Upper lobe of right lung (tissue), 1 donor: ENCODE results near the gene SHKBP1. TPM values are rescaled to one million over a fixed set of nuclear protein-coding genes. Genes with fewer than 3 reads are reported as not detected.

Source experiments
- ATAC-seq: fragments of 200-7000 bp; cut with Tn5 transposase; one replicate; pipeline ENCODE4 v1.9.1; 2020; ENCODE audit warnings: mild to moderate bottlenecking, moderate library complexity
- DNase-seq: peaks from one replicate; pipeline ENCODE4 v3.0.0-alpha.2; 2020
- H3K27ac ChIP-seq: fragments of 200-600 bp; one replicate; pipeline ENCODE4 v1.8.0; 2022
- H3K27me3 ChIP-seq: fragments of 200-600 bp; one replicate; pipeline ENCODE4 v1.8.0; 2022; ENCODE audit warnings: mild to moderate bottlenecking
- H3K36me3 ChIP-seq: fragments of 200-600 bp; one replicate; pipeline ENCODE4 v1.8.0; 2022
- H3K4me1 ChIP-seq: fragments of 200-600 bp; one replicate; pipeline ENCODE4 v1.8.0; 2022
- H3K4me3 ChIP-seq: fragments of 200-600 bp; one replicate; pipeline ENCODE4 v1.8.0; 2022; ENCODE audit warnings: mild to moderate bottlenecking
- H3K9me3 ChIP-seq: fragments of 200-600 bp; one replicate; pipeline ENCODE4 v1.8.0; 2022
- intact Hi-C: fragments of 100-400 bp; cut with DNase I; formaldehyde crosslinking; loops from one replicate; pipeline ENCODE4 v1.11.0; 2022
- total RNA-seq: library from RNA; stranded (reverse); fragmentation: NEBNext Ultra II Directional; extraction: Animal tissue kit (Norgen Biotek cat#: 25700); gene quantifications from one replicate; pipeline ENCODE4 v1.2.1, GENCODE V29; 2021
- TF ChIP-seq, protein P1 (sequence below): fragments of 200-600 bp; IDR thresholded peaks from one replicate; pipeline ENCODE4 v1.8.0; 2022; ENCODE audit warnings: antibody characterized with exemption
- donor health status: DM: no; HTN: yes; CAD: no; lungs with severe emphysema.

SHKBP1 gene
- total RNA-seq, 1 donor from 2014 or later: 68.1 TPM

DNA sequence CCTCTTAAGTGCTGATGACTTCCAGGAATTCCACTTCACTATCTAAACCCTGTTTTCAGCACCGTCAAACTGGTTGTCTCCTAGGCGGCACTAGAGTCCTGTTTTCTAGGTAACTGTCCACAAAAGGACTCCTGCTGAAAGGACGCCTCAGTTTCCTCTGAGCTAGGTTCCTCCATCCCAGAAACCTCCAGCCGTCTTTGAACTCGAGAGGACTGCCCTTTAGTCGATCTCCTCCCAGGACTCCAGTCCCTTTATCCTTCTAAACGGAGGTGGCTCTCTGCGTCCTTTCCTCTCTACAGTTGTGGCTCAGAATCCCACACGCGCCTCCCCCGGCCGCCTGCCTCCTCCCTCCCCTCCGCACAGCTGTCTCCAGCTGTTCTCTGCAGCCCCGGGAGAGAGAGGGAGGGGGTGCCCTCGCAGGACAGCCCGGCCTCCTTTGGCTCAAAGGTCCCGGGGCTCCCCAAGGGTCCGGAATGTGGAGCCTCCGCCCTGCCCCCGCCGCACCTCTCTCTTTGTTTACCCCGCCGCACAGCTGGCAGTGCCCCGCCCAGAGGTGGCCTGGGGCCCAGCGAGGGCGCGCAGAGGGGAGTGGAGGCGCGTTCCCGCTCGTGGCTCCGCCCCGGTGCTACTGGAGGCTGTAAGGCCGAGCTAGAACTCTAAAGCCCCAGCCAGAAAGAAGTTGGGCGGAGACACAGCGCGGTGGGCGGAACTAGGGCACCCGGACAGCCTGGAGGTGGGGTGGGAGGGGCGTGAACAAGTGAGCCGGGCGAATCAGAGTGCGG, 26.9 kb downstream of the SHKBP1 start:
- Histone ChIP-seq H3K27ac (peak overlapping the region; percentile 81), H3K4me3 (peak overlapping the region; percentile 54), H3K27me3 (peaks cover 26% of the 10 kb centered on the region), H3K4me1 (peaks cover 54% of the 10 kb centered on the region), H3K9me3 (no peaks in the 10 kb centered on the region), H3K36me3 (no peaks in the 10 kb centered on the region)
- intact Hi-C loops: no loop called here
- peak; percentile 85 for ATAC-seq
- TF ChIP-seq, protein P1, sequence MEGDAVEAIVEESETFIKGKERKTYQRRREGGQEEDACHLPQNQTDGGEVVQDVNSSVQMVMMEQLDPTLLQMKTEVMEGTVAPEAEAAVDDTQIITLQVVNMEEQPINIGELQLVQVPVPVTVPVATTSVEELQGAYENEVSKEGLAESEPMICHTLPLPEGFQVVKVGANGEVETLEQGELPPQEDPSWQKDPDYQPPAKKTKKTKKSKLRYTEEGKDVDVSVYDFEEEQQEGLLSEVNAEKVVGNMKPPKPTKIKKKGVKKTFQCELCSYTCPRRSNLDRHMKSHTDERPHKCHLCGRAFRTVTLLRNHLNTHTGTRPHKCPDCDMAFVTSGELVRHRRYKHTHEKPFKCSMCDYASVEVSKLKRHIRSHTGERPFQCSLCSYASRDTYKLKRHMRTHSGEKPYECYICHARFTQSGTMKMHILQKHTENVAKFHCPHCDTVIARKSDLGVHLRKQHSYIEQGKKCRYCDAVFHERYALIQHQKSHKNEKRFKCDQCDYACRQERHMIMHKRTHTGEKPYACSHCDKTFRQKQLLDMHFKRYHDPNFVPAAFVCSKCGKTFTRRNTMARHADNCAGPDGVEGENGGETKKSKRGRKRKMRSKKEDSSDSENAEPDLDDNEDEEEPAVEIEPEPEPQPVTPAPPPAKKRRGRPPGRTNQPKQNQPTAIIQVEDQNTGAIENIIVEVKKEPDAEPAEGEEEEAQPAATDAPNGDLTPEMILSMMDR: no peak
- DNase-seq: peak; percentile 99

DNA sequence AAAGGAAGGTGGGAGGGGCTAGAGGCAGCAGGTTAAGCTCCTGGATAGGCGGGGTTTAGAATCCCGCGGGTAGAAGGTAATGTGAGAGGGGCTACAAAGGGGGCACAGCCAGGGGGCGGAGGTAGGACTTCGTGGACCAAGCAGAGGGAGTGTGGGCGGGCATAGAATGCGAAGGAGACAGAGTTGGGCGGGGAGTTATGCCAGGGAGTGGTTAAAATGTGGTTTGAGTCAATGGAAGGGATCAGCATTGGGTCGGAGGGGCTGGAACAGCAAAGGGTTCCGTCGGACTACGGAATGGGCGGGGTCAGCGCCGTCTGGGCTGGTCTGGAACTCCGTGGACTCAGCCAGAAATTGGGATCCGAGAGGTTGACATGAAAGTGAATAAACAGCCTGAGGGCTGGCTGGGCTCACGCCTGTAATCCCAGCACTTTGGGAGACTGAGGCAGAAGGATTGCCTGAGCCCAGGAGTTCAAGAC, 27.5 kb downstream of the SHKBP1 start:
- no peak for ATAC-seq
- no peak overlapping the region for H3K27ac ChIP-seq
- no peaks in the 10 kb centered on the region for H3K9me3 ChIP-seq
- H3K4me3 ChIP-seq: peak overlapping the region; percentile 54
- intact Hi-C loops: no loop called here
- H3K27me3 ChIP-seq: peaks cover 21% of the 10 kb centered on the region
- TF ChIP-seq, protein P1: no peak
- no peaks in the 10 kb centered on the region for H3K36me3 ChIP-seq
- no peak for DNase-seq
- H3K4me1 ChIP-seq: peaks cover 52% of the 10 kb centered on the region

DNA sequence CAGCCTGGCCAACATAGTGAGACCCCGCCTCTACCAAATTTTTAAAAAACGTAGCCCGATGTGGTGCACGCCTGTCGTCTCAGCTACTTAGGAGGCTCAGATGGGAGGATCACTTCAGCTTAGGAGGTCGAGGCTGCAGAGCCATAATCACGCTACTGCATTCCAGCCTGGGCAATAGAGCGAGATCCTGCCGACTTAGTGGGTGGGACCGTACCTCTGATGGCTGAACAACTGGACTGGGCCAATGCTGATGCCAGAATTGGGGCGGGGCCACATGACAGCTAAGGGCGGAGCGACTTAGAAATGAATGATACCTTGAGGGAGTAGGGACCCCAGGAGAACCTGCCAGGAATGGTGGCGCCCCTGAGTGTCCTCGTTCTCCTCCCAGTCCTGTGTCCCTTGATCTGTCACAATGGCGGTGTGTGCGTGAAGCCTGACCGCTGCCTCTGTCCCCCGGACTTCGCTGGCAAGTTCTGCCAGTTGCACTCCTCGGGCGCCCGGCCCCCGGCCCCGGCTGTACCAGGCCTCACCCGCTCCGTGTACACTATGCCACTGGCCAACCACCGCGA, 28.1 kb downstream of the SHKBP1 start:
- Histone ChIP-seq H3K27me3 (peaks cover 20% of the 10 kb centered on the region), H3K4me1 (peaks cover 52% of the 10 kb centered on the region), H3K9me3 (no peaks in the 10 kb centered on the region), H3K4me3 (peak overlapping the region; percentile 54), H3K36me3 (no peaks in the 10 kb centered on the region), H3K27ac (peak overlapping the region; percentile 78)
- intact Hi-C loops: no loop called here
- DNase-seq: no peak
- TF ChIP-seq, protein P1: no peak
- no peak for ATAC-seq

DNA sequence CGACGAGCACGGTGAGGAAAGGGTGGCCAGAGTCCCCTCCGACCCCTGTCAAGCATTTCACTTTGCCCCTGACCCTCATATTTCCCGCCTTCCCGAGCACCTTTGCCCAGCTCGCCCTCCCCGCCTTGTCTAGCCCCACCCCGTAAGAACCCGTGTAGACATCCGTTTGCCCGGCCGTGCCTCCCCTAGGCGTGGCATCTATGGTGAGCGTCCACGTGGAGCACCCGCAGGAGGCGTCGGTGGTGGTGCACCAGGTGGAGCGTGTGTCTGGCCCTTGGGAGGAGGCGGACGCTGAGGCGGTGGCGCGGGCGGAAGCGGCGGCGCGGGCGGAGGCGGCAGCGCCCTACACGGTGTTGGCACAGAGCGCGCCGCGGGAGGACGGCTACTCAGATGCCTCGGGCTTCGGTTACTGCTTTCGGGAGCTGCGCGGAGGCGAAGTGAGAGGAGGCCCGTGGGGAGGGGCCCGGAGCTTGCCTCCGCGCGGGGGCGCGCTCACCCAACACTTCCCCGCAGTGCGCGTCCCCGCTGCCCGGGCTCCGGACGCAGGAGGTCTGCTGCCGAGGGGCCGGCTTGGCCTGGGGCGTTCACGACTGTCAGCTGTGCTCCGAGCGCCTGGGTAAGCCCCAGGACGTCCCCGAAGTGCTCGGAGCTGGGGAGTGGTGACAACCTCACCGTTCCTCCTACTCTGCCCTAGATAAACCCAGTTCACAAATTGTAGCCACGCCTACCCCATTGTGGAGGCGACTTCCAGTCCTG, 28.7 kb downstream of the SHKBP1 start:
- H3K9me3 ChIP-seq: no peaks in the 10 kb centered on the region
- peak; percentile 57 for ATAC-seq
- TF ChIP-seq, protein P1: peak; percentile 23
- H3K4me3 ChIP-seq: peak overlapping the region; percentile 54
- H3K27me3 ChIP-seq: peaks cover 13% of the 10 kb centered on the region
- peak; percentile 92 for DNase-seq
- intact Hi-C loops: no loop called here
- H3K4me1 ChIP-seq: peaks cover 51% of the 10 kb centered on the region
- peak overlapping the region; percentile 78 for H3K27ac ChIP-seq
- H3K36me3 ChIP-seq: no peaks in the 10 kb centered on the region

DNA sequence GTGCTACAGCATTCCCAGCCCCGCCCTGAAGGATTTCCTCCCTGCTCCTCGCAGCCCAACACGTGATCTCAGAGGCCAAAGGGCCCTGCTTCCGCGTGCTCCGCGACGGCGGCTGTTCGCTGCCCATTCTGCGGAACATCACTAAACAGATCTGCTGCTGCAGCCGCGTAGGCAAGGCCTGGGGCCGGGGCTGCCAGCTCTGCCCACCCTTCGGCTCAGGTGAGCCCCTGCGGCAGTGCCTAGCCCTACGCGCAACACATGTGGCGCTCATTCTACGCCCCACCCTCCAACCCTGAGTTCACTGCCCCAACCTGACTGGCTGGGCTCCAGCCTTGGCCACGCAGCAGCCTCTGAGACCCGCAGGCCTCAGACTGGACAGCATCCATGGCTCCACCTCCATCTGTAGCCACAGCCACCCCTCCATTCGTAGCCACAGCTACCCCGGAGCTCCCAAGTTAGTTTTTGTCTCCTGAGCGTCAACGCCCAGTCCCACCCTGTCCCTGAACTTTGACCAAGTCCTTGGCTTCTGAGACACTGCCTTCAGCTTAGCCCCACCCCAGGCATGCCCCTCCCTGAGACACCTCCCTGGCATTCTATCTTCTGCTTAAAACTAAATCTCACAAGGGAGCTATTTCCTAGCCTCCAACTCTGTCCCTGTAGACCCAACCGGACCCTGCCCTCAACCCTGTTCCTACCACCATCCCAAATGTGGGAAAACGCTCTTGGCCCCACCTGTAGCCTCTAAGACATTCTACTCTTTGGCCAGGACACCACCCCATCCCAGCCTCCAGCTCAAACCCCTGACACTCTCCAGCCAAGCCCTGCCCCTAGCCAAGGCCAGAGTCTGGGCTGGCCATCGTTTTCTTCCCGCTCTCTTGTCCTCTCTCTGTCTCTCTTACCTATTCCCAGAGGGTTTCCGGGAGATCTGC, 30.9 kb downstream of the SHKBP1 start:
- DNase-seq (no peak), ATAC-seq (no peak)
- TF ChIP-seq, protein P1: no peak
- Histone ChIP-seq H3K36me3 (no peaks in the 10 kb centered on the region), H3K27me3 (peaks cover under 1% of the 10 kb centered on the region), H3K9me3 (no peaks in the 10 kb centered on the region), H3K27ac (no peak overlapping the region), H3K4me1 (peaks cover 50% of the 10 kb centered on the region), H3K4me3 (no peak overlapping the region)
- intact Hi-C loops: no loop called here
